ENCODE results near the gene RPS16.

The RPS16 gene

GRCh38 chr19:39423258-39424086, 12.3 kb downstream of the RPS16 start:
- no peaks in the 10 kb centered on the region for H3K9me3 ChIP-seq
- H3K36me3 ChIP-seq, result no peaks in the 10 kb centered on the region
- peaks cover 10% of the 10 kb centered on the region for H3K27me3 ChIP-seq
- no peak overlapping the region for H3K4me3 ChIP-seq (ENCODE audit: low read depth in 1 of 2, low read length in 1 of 2)
- TF ChIP-seq CTCF (IDR thresholded peaks at IDR 0.05), result no peak
- H3K27ac ChIP-seq, result no peak overlapping the region
- H3K4me1 ChIP-seq (ENCODE audit: control insufficient read depth in 1 of 2, insufficient read depth in 1 of 2, low read depth in 1 of 2, low read length in 1 of 2), result no peaks in the 10 kb centered on the region

GRCh38 chr19:39422020-39422419, 13.7 kb downstream of the RPS16 start:
- Histone ChIP-seq H3K36me3 (no peaks in the 10 kb centered on the region), H3K9me3 (no peaks in the 10 kb centered on the region), H3K27me3 (no peaks in the 10 kb centered on the region), H3K4me3 (ENCODE audit: low read depth in 1 of 2, low read length in 1 of 2) (no peak overlapping the region), H3K27ac (no peak overlapping the region), H3K4me1 (ENCODE audit: control insufficient read depth in 1 of 2, insufficient read depth in 1 of 2, low read depth in 1 of 2, low read length in 1 of 2) (no peaks in the 10 kb centered on the region)
- no peak for TF ChIP-seq CTCF (IDR thresholded peaks at IDR 0.05)

- no peak for TF ChIP-seq CTCF (IDR thresholded peaks at IDR 0.05)
- Histone ChIP-seq H3K36me3 (no peaks in the 10 kb centered on the region), H3K27ac (no peak overlapping the region), H3K9me3 (no peaks in the 10 kb centered on the region), H3K4me3 (ENCODE audit: low read depth in 1 of 2, low read length in 1 of 2) (no peak overlapping the region), H3K27me3 (no peaks in the 10 kb centered on the region), H3K4me1 (ENCODE audit: control insufficient read depth in 1 of 2, insufficient read depth in 1 of 2, low read depth in 1 of 2, low read length in 1 of 2) (no peaks in the 10 kb centered on the region)
These were observed 15.0 kb downstream of the RPS16 start for GRCh38 chr19:39420769-39421168.

GRCh38 chr19:39419003-39419402, 16.7 kb downstream of the RPS16 start:
- H3K4me1 ChIP-seq (ENCODE audit: control insufficient read depth in 1 of 2, insufficient read depth in 1 of 2, low read depth in 1 of 2, low read length in 1 of 2), result no peaks in the 10 kb centered on the region
- no peak overlapping the region for H3K4me3 ChIP-seq (ENCODE audit: low read depth in 1 of 2, low read length in 1 of 2)
- no peaks in the 10 kb centered on the region for H3K36me3 ChIP-seq
- H3K27ac ChIP-seq, result no peak overlapping the region
- peaks cover 14% of the 10 kb centered on the region for H3K27me3 ChIP-seq
- H3K9me3 ChIP-seq, result no peaks in the 10 kb centered on the region
- no peak for TF ChIP-seq CTCF (IDR thresholded peaks at IDR 0.05)

GRCh38 chr19:39417463-39418181, 18.1 kb downstream of the RPS16 start:
- no peaks in the 10 kb centered on the region for H3K9me3 ChIP-seq
- H3K4me3 ChIP-seq (ENCODE audit: low read depth in 1 of 2, low read length in 1 of 2), result no peak overlapping the region
- H3K27me3 ChIP-seq, result peaks cover 28% of the 10 kb centered on the region
- peaks cover 6 to 9% of the 10 kb centered on the region in 2 experiments for H3K4me1 ChIP-seq (ENCODE audit: control insufficient read depth in 1 of 2, insufficient read depth in 1 of 2, low read depth in 1 of 2, low read length in 1 of 2)
- TF ChIP-seq CTCF (IDR thresholded peaks at IDR 0.05), result no peak
- H3K27ac ChIP-seq, result no peak overlapping the region
- H3K36me3 ChIP-seq, result no peaks in the 10 kb centered on the region

All from neutrophil (primary cell).